Measurements from ENCODE around the gene TAOK3. TPM values are rescaled to one million over a fixed set of nuclear protein-coding genes. Genes with fewer than 3 reads are reported as not detected.
A peak's percentile ranks its signal among the peaks of the same experiment; 100 is the strongest.

The TAOK3 gene
- total and polyA plus RNA-seq, 12 donors = 10.7 to 55.3 (median 29.8) TPM

GRCh38 chr12:118402251-118402650 is 29.5 kb upstream of the TAOK3 start:
- H3K27ac ChIP-seq = peak overlapping the region in 3 of 5 donors; percentile 27 to 39 (median 29)
- intact Hi-C loops (cut with DNase I) = loop anchor here in 1 of 2 donors (10.0 kb wide), 1 partner anchor 223 kb away; no protein-coding TSS in a partner anchor
- no peak overlapping the region for H3K4me3 ChIP-seq
- DNase-seq = peak in 5 of 7 donors; percentile 47 to 60 (median 54)
- 37 to 62% (median 42%) methylated on average over 6 of the region's 6 CpGs for WGBS, 4 donors
- H3K36me3 ChIP-seq (replicated peaks in 1 of 2) = peaks cover 0 to 28% of the 10 kb centered on the region in 2 donors
- TF ChIP-seq CTCF (IDR thresholded peaks at IDR 0.05) = no peak
- TF ChIP-seq POLR2A (IDR thresholded peaks at IDR 0.05) = no peak
- H3K9me3 ChIP-seq (replicated peaks in 1 of 3) = no peaks in the 10 kb centered on the region
- peaks cover 0 to 12% of the 10 kb centered on the region in 2 donors for H3K4me1 ChIP-seq (replicated peaks in 1 of 2)
- no peaks in the 10 kb centered on the region for H3K27me3 ChIP-seq

GRCh38 chr12:118398940-118399339 is 26.2 kb upstream of the TAOK3 start:
- peaks cover 0 to 28% of the 10 kb centered on the region in 2 donors for H3K36me3 ChIP-seq (replicated peaks in 1 of 2)
- no peak for TF ChIP-seq CTCF (IDR thresholded peaks at IDR 0.05)
- no peaks in the 10 kb centered on the region for H3K9me3 ChIP-seq (replicated peaks in 1 of 3)
- no peak overlapping the region for H3K27ac ChIP-seq
- intact Hi-C loops (cut with DNase I) = no loop called here
- no peak for DNase-seq
- 86 to 95% (median 91%) methylated on average over 5 of the region's 5 CpGs for WGBS, 4 donors
- peaks cover 0 to 12% of the 10 kb centered on the region in 2 donors for H3K4me1 ChIP-seq (replicated peaks in 1 of 2)
- no peak overlapping the region for H3K4me3 ChIP-seq
- no peaks in the 10 kb centered on the region for H3K27me3 ChIP-seq

DNA sequence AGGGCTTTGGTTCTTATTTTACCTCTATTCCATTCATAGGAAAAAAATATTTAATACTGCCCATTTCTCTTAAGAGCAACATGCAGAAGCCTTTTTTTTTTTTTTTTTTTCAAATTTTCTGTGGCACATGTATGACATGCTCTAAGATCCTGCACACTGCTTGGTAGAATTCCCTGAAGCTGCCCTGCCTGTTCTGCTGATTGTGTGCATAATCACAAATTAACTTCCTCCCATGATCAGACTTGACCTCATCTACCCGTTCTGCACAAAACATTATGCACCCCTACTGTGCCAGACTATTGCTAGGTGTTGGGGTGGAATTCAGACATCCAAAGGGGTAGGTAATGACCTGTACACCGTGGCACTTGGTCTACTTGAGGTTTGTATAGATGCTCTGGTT is 25.8 kb upstream of the TAOK3 start:
- Histone ChIP-seq H3K36me3 (replicated peaks in 1 of 2) (peaks cover 0 to 26% of the 10 kb centered on the region in 2 donors), H3K27ac (no peak overlapping the region), H3K9me3 (replicated peaks in 1 of 3) (no peaks in the 10 kb centered on the region), H3K4me3 (no peak overlapping the region), H3K27me3 (no peaks in the 10 kb centered on the region), H3K4me1 (replicated peaks in 1 of 2) (peaks cover 0 to 12% of the 10 kb centered on the region in 2 donors)
- TF ChIP-seq CTCF (IDR thresholded peaks at IDR 0.05) (no peak), POLR2A (IDR thresholded peaks at IDR 0.05) (no peak)
- WGBS, 4 donors = 76 to 98% (median 79%) methylated on average over 2 of the region's 2 CpGs
- no peak for DNase-seq
- intact Hi-C loops (cut with DNase I) = no loop called here

DNA sequence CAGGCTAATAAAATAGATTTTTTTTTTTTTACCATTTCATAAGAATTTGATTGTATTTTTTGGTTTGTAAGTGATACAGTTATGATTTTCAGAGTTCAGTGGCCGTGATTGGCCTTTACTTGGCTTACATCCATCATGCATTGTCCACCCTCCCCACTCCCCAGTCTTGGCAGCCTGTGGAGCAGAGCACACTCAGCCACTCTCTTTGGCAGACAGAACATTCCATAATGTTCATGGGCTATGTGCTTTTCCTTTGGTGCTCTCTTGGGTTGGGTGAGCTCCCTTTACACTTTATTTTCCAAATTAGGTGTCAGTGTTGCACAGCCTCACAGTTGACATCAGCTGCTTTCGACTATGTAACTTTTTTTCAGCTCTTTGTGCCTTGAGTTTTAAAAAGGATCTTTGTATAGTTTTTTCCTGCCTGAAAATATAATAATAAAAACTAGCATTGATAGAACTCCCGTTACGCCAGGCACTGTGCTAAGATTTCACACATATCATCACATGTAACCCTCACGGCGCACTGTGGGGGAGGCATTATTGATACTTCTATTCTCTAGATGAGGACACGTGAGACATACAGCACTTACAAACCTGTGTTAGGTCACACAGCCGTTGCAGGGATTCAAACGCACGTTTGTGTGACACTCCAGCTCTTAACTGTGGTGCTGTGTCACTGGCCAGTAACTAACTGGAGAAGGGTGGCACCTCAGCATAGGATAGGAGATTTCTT is 25.2 kb upstream of the TAOK3 start:
- H3K27me3 ChIP-seq = no peaks in the 10 kb centered on the region
- intact Hi-C loops (cut with DNase I) = no loop called here
- no peak overlapping the region for H3K4me3 ChIP-seq
- peaks cover 0 to 28% of the 10 kb centered on the region in 2 donors for H3K36me3 ChIP-seq (replicated peaks in 1 of 2)
- peak in 4 of 7 donors; percentile 28 to 73 (median 56) for DNase-seq
- H3K9me3 ChIP-seq (replicated peaks in 1 of 3) = no peaks in the 10 kb centered on the region
- peaks cover 0 to 12% of the 10 kb centered on the region in 2 donors for H3K4me1 ChIP-seq (replicated peaks in 1 of 2)
- 80 to 84% (median 82%) methylated on average over 10 of the region's 10 CpGs for WGBS, 4 donors
- peak overlapping the region in 1 of 5 donors; percentile 36 for H3K27ac ChIP-seq
- TF ChIP-seq CTCF (IDR thresholded peaks at IDR 0.05) (no peak), POLR2A (IDR thresholded peaks at IDR 0.05) (no peak)
